ENCODE results near the gene USP48. TPM values are rescaled to one million over a fixed set of nuclear protein-coding genes. Genes with fewer than 3 reads are reported as not detected.

The USP48 gene
- total and polyA plus RNA-seq, 2 of the 13 experiments (the other 11 are each of a cell fraction or from before 2014, with no cell fraction given), result 30.4 to 30.7 TPM

DNA sequence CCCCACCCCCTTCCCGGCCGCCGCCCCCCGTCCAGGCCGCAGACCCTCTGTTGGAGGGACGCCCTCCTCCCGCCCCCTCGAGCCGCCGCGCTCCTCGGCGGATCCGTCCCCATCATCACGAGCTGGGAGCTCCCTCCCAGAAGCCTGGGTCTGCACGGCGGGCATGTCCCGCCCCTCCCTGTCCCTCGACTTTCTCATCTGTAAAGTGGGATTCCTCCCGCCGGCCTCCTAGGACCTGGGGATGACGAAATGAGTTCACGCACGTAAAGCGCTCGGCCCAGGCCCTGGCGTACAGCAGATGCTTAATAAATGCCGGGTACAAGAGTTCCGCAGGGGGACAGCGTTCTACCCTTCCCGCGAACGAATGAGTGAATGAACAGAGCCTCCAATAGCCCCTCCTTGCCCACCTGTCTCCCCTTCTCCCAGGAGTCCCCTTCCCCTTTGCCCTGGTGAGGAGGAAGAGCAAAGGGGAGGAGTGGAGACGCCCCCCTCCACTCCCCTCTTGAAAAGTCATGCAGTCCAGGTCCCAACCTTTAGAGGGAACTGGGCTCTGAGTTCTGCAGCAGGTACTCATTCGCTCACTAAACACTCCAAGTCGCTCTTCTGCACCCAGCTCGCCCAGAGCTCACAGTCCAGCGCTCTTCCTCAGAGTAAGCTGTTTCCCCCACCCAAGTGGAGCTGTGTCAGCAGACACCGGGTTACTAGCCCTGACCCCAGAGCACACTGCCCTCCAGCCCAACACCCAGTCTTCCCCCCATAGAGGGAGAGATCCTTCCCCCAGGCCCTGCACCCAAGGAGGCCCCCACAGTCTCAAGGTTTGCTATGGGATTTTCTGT lies 130.6 kb downstream of the USP48 start:
- H3K9me3 ChIP-seq (ENCODE audit: low read length), result no peaks in the 10 kb centered on the region
- ChIA-PET POLR2A (interaction anchor here (1.4 kb wide), 1 partner anchor 17 kb away, joined by 3 read pairs; the partner anchor contains the start of gene RAP1GAP), CTCF (ENCODE audit: low intra/inter-chr PET ratio, low total read pairs) (no interaction called here)
- H3K36me3 ChIP-seq (replicated peaks in 1 of 2; ENCODE audit: control insufficient read depth in 1 of 2, insufficient read depth in 2 of 2, low read length in 2 of 2), result peaks cover 3 to 17% of the 10 kb centered on the region in 2 experiments; a peak in 4 of 5 replicates
- peaks cover 29% of the 10 kb centered on the region for H3K4me1 ChIP-seq (ENCODE audit: insufficient read depth, low read length)
- DNase-seq (ENCODE audit: low spot score), result no peak
- H3K4me3 ChIP-seq (replicated peaks in 1 of 3; ENCODE audit: insufficient read depth in 1 of 3, low read depth in 2 of 3, low read length in 3 of 3), result peak overlapping the region in 2 of 3 experiments; percentile 28 to 52; a peak in 2 of 6 replicates
- H4K20me1 ChIP-seq (ENCODE audit: insufficient read depth, low read length), result peaks cover 52% of the 10 kb centered on the region
- WGBS (ENCODE audit: low lambda C conversion rate), result 21% methylated on average over 22 of the region's 39 CpGs
- TF ChIP-seq ELF3 (CRISPR knock-in tag; IDR thresholded peaks at IDR 0.05), result no peak
- no peak for TF ChIP-seq MED1 (CRISPR knock-in tag; IDR thresholded peaks at IDR 0.05)
- peak; percentile 9 for TF ChIP-seq POLR2G (IDR thresholded peaks at IDR 0.05; ENCODE audit: low read depth, low read length)
- TF ChIP-seq XBP1 (CRISPR knock-in tag; IDR thresholded peaks at IDR 0.05), result no peak
- no peak for TF ChIP-seq CBX2 (IDR thresholded peaks at IDR 0.05; ENCODE audit: low read depth, low read length)
- no peak for TF ChIP-seq CBX2 (CRISPR knock-in tag; IDR thresholded peaks at IDR 0.05; ENCODE audit: low read depth)
- TF ChIP-seq TBP (CRISPR knock-in tag; IDR thresholded peaks at IDR 0.05), result no peak
- no peak for TF ChIP-seq MED8 (CRISPR knock-in tag; IDR thresholded peaks at IDR 0.05; ENCODE audit: insufficient replicate concordance)
- TF ChIP-seq LBX2 (CRISPR knock-in tag; IDR thresholded peaks at IDR 0.05; ENCODE audit: borderline replicate concordance), result no peak
- TF ChIP-seq ZBTB33 (CRISPR knock-in tag; IDR thresholded peaks at IDR 0.05), result 0 out of 2 replicates have a peak, but pooled peaks have one; percentile 8
- TF ChIP-seq FOXO1 (CRISPR knock-in tag; IDR thresholded peaks at IDR 0.05), result no peak
- peak; percentile 94 for TF ChIP-seq ZNF629 (CRISPR knock-in tag; conservative IDR thresholded peaks at IDR 0.05)
- peak; percentile 72; the same call in 1 of the 2 replicates for TF ChIP-seq KDM1A (CRISPR knock-in tag; IDR thresholded peaks at IDR 0.05)
- TF ChIP-seq ARID4A (CRISPR knock-in tag; IDR thresholded peaks at IDR 0.05; ENCODE audit: borderline replicate concordance), result no peak
- TF ChIP-seq AKAP8 (CRISPR knock-in tag; IDR thresholded peaks at IDR 0.05), result no peak
- TF ChIP-seq ZMYM3 (CRISPR knock-in tag; IDR thresholded peaks at IDR 0.05), result peak; percentile 67
- peak; percentile 18 for ATAC-seq
- no peak overlapping the region for H3K27ac ChIP-seq (ENCODE audit: extremely low read length, insufficient read depth, low read length)
- intact Hi-C loops (cut with micrococcal nuclease; ENCODE audit: unreplicated experiment) (no loop called here), in situ Hi-C loops (cut with HindIII; ENCODE audit: extremely low pct_ligation_motif_present, low pct_unique_long_range_greater_than_20kb) (no loop called here)
- FAIRE-seq, result no peak
- H2AFZ ChIP-seq (ENCODE audit: low read length), result no peak overlapping the region
- no TSS peak for BruUV-seq (replicated peaks)
- H3K4me2 ChIP-seq (ENCODE audit: low read depth, low read length), result peak overlapping the region; percentile 60
- no peaks in the 10 kb centered on the region for H3K79me2 ChIP-seq (ENCODE audit: insufficient read depth, low read length)
- no peak overlapping the region for H3K9ac ChIP-seq (ENCODE audit: insufficient read depth, low read depth, low read length)
- no peaks in the 10 kb centered on the region for H3K27me3 ChIP-seq (ENCODE audit: control insufficient read depth in 1 of 2, insufficient read depth in 2 of 2, low read length in 2 of 2)
